GM12891 (cell line): ENCODE measurements around the gene AATF.

ENCODE experiments used
- DNase-seq: peaks from one replicate; pipeline ENCODE4 v3.0.0; 2011; ENCODE audit warnings: low spot score; ENCODE audit not compliant: insufficient read length
- FAIRE-seq: peaks from 2 replicates; lab custom pipeline; 2011; peaks lifted over from hg19 to GRCh38; lab: Jason Lieb, UNC
- PAX5 ChIP-seq: IDR thresholded peaks from 2 replicates; pipeline ENCODE4 v1.6.1; 2011; ENCODE audit warnings: low read length, moderate library complexity, mild to moderate bottlenecking; ENCODE audit not compliant: insufficient read depth, severe bottlenecking
- POLR2A ChIP-seq: IDR thresholded peaks from 2 replicates; pipeline ENCODE4 v1.6.1; 2011; ENCODE audit warnings: low read depth, low read length, control low read depth
- POLR2AphosphoS5 ChIP-seq: IDR thresholded peaks from 2 replicates; pipeline ENCODE4 v1.6.1; 2011; ENCODE audit warnings: low read depth, low read length, control low read depth
- POU2F2 ChIP-seq: IDR thresholded peaks from 2 replicates; pipeline ENCODE4 v1.6.1; 2011; ENCODE audit warnings: low read depth, mild to moderate bottlenecking, control low read depth, low read length, moderate library complexity
- SPI1 ChIP-seq: IDR thresholded peaks from 2 replicates; pipeline ENCODE4 v1.6.1; 2011; ENCODE audit warnings: low read depth, low read length, control low read depth
- TAF1 ChIP-seq: IDR thresholded peaks from 2 replicates; pipeline ENCODE4 v1.6.1; 2011; ENCODE audit warnings: low read depth, low read length, control low read depth

Gene AATF

DNA sequence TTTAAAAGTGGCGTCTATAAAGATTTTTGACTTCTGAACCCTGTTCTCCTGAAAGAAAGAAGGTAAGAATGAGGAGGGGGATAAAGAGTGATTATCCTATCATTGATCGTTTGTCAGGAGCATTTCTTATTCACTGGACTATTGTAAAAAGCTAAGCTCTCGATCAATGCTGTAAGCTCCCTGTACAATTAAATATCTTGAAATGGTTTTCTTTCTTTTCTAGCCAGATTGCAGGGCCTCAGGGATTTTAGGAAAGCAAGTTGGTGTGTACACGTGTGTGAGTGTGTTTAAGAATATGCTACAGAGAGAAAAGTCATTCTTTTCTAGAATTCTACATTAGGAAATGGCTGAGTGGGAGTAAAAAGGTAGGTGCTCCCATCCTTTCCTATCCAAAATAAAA, 154.5 kb downstream of the AATF start:
- DNase-seq, result no peak
- TF ChIP-seq TAF1 (no peak), POU2F2 (no peak), PAX5 (no peak), POLR2AphosphoS5 (no peak), SPI1 (no peak), POLR2A (no peak)
- FAIRE-seq, result no peak

DNA sequence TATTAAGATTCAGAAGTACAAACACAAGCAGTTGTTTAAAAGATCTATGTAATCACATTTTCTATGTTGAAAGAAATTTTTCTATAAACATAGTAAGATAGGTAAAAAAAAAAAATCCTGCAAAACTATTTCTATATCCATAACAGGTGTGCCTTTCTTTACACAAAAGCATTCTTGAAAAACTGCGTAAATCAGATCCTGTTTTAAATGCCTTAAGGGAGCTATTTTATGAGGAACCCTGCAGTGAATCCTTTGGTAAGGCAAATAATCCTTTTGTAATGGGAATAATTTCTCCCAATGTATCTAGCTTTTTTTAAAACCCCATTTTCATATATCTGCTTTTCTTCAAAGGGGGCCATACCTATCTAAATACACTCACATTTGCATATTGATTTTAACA, 157.3 kb downstream of the AATF start:
- DNase-seq, result no peak
- FAIRE-seq, result no peak
- TF ChIP-seq POU2F2 (no peak), POLR2A (no peak), TAF1 (no peak), PAX5 (no peak), POLR2AphosphoS5 (no peak), SPI1 (no peak)
